ENCODE measurements around the gene GDPD4.

DNA sequence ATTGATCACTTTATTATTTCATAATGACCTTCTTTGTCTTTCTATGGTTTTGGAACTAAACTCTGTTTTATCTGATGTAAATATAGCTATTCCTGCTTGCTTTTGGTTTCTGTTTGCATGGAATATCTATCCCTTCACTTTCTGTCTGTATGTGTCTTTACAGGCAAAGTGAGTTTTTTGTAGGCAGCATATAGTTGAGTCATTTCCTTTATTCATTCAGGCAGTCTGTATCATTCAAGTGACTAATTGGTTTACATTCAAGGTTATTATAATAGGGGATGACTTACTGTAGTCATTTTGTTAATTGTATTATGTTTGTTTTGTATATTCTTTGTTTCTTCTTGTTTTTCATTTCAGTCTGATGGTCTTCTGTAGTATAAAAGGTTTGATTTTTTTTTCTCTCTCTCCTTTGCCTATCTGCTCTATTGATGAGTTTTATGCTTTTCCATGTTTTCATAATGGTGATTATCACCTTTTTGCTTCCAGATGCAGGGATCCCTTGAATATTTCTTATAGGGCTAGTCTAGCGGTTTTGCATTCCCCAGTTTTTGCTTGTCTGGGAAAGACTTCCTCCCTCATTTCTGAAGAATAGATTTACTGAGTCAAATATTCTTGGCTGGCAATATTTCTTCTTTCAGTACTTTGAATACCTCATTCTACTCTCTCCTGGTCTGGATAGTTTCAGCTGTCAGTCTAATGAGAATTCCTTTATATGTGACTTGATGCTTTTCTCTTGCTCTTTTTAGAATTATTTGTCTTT is 50.4 kb downstream of the GDPD4 start:
- TF ChIP-seq YY1 (IDR thresholded peaks at IDR 0.05; ENCODE audit: low read depth, low read length) (no peak), SMAD1 (IDR thresholded peaks at IDR 0.05; ENCODE audit: low read depth, partially characterized antibody) (no peak), CHD1 (IDR thresholded peaks at IDR 0.05; ENCODE audit: low read depth, low read length) (no peak)
- TF ChIP-seq, protein P1, sequence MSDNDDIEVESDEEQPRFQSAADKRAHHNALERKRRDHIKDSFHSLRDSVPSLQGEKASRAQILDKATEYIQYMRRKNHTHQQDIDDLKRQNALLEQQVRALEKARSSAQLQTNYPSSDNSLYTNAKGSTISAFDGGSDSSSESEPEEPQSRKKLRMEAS (IDR thresholded peaks at IDR 0.05; ENCODE audit: low read depth, low read length) = no peak
- TF ChIP-seq, protein P2, sequence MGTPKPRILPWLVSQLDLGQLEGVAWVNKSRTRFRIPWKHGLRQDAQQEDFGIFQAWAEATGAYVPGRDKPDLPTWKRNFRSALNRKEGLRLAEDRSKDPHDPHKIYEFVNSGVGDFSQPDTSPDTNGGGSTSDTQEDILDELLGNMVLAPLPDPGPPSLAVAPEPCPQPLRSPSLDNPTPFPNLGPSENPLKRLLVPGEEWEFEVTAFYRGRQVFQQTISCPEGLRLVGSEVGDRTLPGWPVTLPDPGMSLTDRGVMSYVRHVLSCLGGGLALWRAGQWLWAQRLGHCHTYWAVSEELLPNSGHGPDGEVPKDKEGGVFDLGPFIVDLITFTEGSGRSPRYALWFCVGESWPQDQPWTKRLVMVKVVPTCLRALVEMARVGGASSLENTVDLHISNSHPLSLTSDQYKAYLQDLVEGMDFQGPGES (IDR thresholded peaks at IDR 0.05) = no peak

Measured in GM12878 (cell line).